Uterus (tissue), 4 donors: ENCODE results near the gene SLCO3A1. TPM values are rescaled to one million over a fixed set of nuclear protein-coding genes. Genes with fewer than 3 reads are reported as not detected.

Experiments used
- DNase-seq, 2 donors: peaks; one replicate each; pipeline ENCODE4 v3.0.0-alpha.2; 2019 to 2020
- H3K27ac ChIP-seq, 2 donors: fragments of 200-600 bp; sonication (generic); 1 replicate in 1 of 2; 2 replicates in 1 of 2; pipeline ENCODE4 v1.5.1; 2016 to 2018
- H3K27me3 ChIP-seq, 2 donors: fragments of 200-600 bp; sonication (generic); one replicate each; pipeline ENCODE4 v1.5.1; 2018 to 2019; ENCODE audit warnings: control low read depth in 1 of 2
- H3K36me3 ChIP-seq, 2 donors: fragments of 200-600 bp; sonication (generic); one replicate each; pipeline ENCODE4 v1.5.1; 2019; ENCODE audit warnings: control low read depth in 1 of 2
- H3K4me1 ChIP-seq, 2 donors: fragments of 200-600 bp; sonication (generic); one replicate each; pipeline ENCODE4 v1.5.1; 2018 to 2019; ENCODE audit warnings: control low read depth in 1 of 2
- H3K4me3 ChIP-seq, 2 donors: fragments of 200-600 bp; sonication (generic); 1 replicate in 1 of 2; 2 replicates in 1 of 2; pipeline ENCODE4 v1.5.1; 2018 to 2019; ENCODE audit warnings: mild to moderate bottlenecking in 1 of 2
- H3K9me3 ChIP-seq, 2 donors: fragments of 200-600 bp; sonication (generic); one replicate each; pipeline ENCODE4 v1.5.1; 2019; ENCODE audit warnings: control low read depth in 1 of 2
- CTCF ChIP-seq, 4 experiments: fragments of 200-600 bp in 2 of 4; fragments of 450-650 bp in 2 of 4; sonication (generic) in 2 of 4; IDR thresholded peaks; one replicate each; pipeline ENCODE4 v1.5.1; 2016 to 2019; ENCODE audit warnings: antibody characterized with exemption in 4 of 4, mild to moderate bottlenecking in 2 of 4, moderate library complexity in 1 of 4
- POLR2A ChIP-seq, 2 donors: fragments of 450-650 bp; IDR thresholded peaks; one replicate each; pipeline ENCODE4 v1.6.1; 2016; ENCODE audit warnings: antibody characterized with exemption in 2 of 2, mild to moderate bottlenecking in 1 of 2, moderate library complexity in 1 of 2
- intact Hi-C: fragments of 100-400 bp; cut with DNase I; formaldehyde crosslinking; loops from one replicate; pipeline ENCODE4 v1.15.1; 2023; ENCODE audit warnings: low total_unique reads
- total RNA-seq, 4 donors: library from RNA; depleted of rRNA in 3 of 4; stranded (reverse); fragments of >200 nt in 3 of 4; gene quantifications; one replicate each; pipeline versions ENCODE4 v1.1.0 to v1.2.4, GENCODE V29; 2014 to 2023
- donor health status: DM: yes; HTN: yes; CAD: no.

Gene SLCO3A1
- total RNA-seq, 4 donors from 2014 or later = 4.4 to 26.1 (median 9.5) TPM

GRCh38 chr15:91892436-91892835 is 38.9 kb downstream of the SLCO3A1 start:
- no peaks in the 10 kb centered on the region for H3K9me3 ChIP-seq
- H3K4me3 ChIP-seq = no peak overlapping the region
- no peaks in the 10 kb centered on the region for H3K36me3 ChIP-seq
- no peak overlapping the region for H3K27ac ChIP-seq
- no peak for TF ChIP-seq CTCF (IDR thresholded peaks at IDR 0.05)
- TF ChIP-seq POLR2A (IDR thresholded peaks at IDR 0.05) = no peak
- intact Hi-C loops = no loop called here
- H3K4me1 ChIP-seq = no peaks in the 10 kb centered on the region
- no peak for DNase-seq
- H3K27me3 ChIP-seq = no peaks in the 10 kb centered on the region

- Histone ChIP-seq H3K27me3 (no peaks in the 10 kb centered on the region), H3K27ac (no peak overlapping the region), H3K4me1 (no peaks in the 10 kb centered on the region), H3K36me3 (no peaks in the 10 kb centered on the region), H3K4me3 (no peak overlapping the region), H3K9me3 (no peaks in the 10 kb centered on the region)
- TF ChIP-seq CTCF (IDR thresholded peaks at IDR 0.05) = no peak
- intact Hi-C loops = no loop called here
- DNase-seq = no peak
Observed at GRCh38 chr15:91894606-91895005, 41.1 kb downstream of the SLCO3A1 start.

- Histone ChIP-seq H3K9me3 (no peaks in the 10 kb centered on the region), H3K27me3 (no peaks in the 10 kb centered on the region), H3K36me3 (no peaks in the 10 kb centered on the region), H3K4me3 (no peak overlapping the region), H3K27ac (no peak overlapping the region), H3K4me1 (no peaks in the 10 kb centered on the region)
- intact Hi-C loops = no loop called here
- no peak for DNase-seq
- TF ChIP-seq CTCF (IDR thresholded peaks at IDR 0.05) = no peak
Observed at GRCh38 chr15:91895051-91895450, 41.5 kb downstream of the SLCO3A1 start.

GRCh38 chr15:91896341-91897055 is 43.0 kb downstream of the SLCO3A1 start:
- intact Hi-C loops = no loop called here
- TF ChIP-seq CTCF (IDR thresholded peaks at IDR 0.05) (no peak), POLR2A (IDR thresholded peaks at IDR 0.05) (no peak)

GRCh38 chr15:91897585-91898372 is 44.3 kb downstream of the SLCO3A1 start:
- Histone ChIP-seq H3K36me3 (no peaks in the 10 kb centered on the region), H3K9me3 (peaks cover 4 to 10% of the 10 kb centered on the region in 2 donors), H3K4me3 (no peak overlapping the region), H3K27me3 (no peaks in the 10 kb centered on the region), H3K4me1 (no peaks in the 10 kb centered on the region), H3K27ac (no peak overlapping the region)
- intact Hi-C loops = no loop called here
- TF ChIP-seq CTCF (IDR thresholded peaks at IDR 0.05) (no peak), POLR2A (IDR thresholded peaks at IDR 0.05) (no peak)
- DNase-seq = no peak

More at GRCh38 chr15:91896341-91897055, 43.0 kb downstream of the SLCO3A1 start:
- Histone ChIP-seq H3K27ac (no peak overlapping the region), H3K36me3 (no peaks in the 10 kb centered on the region), H3K27me3 (no peaks in the 10 kb centered on the region), H3K4me3 (no peak overlapping the region), H3K9me3 (peaks cover 0 to 7% of the 10 kb centered on the region in 2 donors), H3K4me1 (no peaks in the 10 kb centered on the region)
- no peak for DNase-seq
